GM23338 (cell line): ENCODE data around the gene SPRING1. TPM values are rescaled to one million over a fixed set of nuclear protein-coding genes. Genes with fewer than 3 reads are reported as not detected.
A peak's percentile ranks its signal among the peaks of the same experiment; 100 is the strongest.

ENCODE experiments used
- ATAC-seq: fragments of 200-7000 bp; cut with Tn5 transposase; 3 replicates; pipeline ENCODE4 v1.9.1; 2020
- DNase-seq: peaks from one replicate; pipeline ENCODE4 v3.0.0-alpha.2; 2015; ENCODE audit warnings: low spot score
- H2AFZ ChIP-seq: fragments of 200-600 bp; sonication (generic); 2 replicates; pipeline ENCODE4 v1.8.0; 2016; ENCODE audit warnings: antibody characterized with exemption, mild to moderate bottlenecking, moderate library complexity
- H3F3A ChIP-seq: fragments of 200-600 bp; sonication (generic); replicated peaks from 2 replicates; pipeline ENCODE4 v1.8.0; 2017; ENCODE audit warnings: antibody characterized with exemption, mixed run types, low read depth
- H3K27ac ChIP-seq: fragments of 200-600 bp; sonication (generic); 2 replicates; pipeline ENCODE4 v1.6.1; 2016; ENCODE audit warnings: low read depth
- H3K27me3 ChIP-seq: fragments of 200-600 bp; sonication (generic); 2 replicates; pipeline ENCODE4 v1.8.0; 2016; ENCODE audit warnings: mild to moderate bottlenecking, mixed run types, moderate library complexity; ENCODE audit not compliant: insufficient read depth
- H3K36me3 ChIP-seq: fragments of 200-600 bp; sonication (generic); 2 replicates; pipeline ENCODE4 v1.8.0; 2016; ENCODE audit warnings: mild to moderate bottlenecking; ENCODE audit not compliant: insufficient read depth
- H3K4me1 ChIP-seq: fragments of 200-600 bp; sonication (generic); 2 replicates; pipeline ENCODE4 v1.8.0; 2016; ENCODE audit warnings: mild to moderate bottlenecking, moderate library complexity; ENCODE audit not compliant: insufficient read depth
- H3K4me2 ChIP-seq: fragments of 200-600 bp; sonication (generic); 2 replicates; pipeline ENCODE4 v1.7.1; 2017; ENCODE audit warnings: mixed run types
- H3K4me3 ChIP-seq: fragments of 200-600 bp; sonication (generic); 2 replicates; pipeline ENCODE4 v1.6.1; 2016; ENCODE audit warnings: mixed run types
- H3K79me2 ChIP-seq: fragments of 200-600 bp; sonication (generic); replicated peaks from 2 replicates; pipeline ENCODE4 v1.8.0; 2017; ENCODE audit warnings: mild to moderate bottlenecking; ENCODE audit not compliant: insufficient read depth
- H3K9me2 ChIP-seq: fragments of 200-600 bp; sonication (generic); 2 replicates; pipeline ENCODE4 v1.8.0; 2017; ENCODE audit not compliant: insufficient read depth
- H4K20me1 ChIP-seq: fragments of 200-600 bp; sonication (generic); replicated peaks from 2 replicates; pipeline ENCODE4 v1.8.0; 2017; ENCODE audit warnings: mild to moderate bottlenecking; ENCODE audit not compliant: insufficient read depth
- H3K27ac Mint-ChIP-seq: 2 replicates; pipeline ENCODE4 v1.8.0; 2020; ENCODE audit warnings: inconsistent platforms, mild to moderate bottlenecking, moderate library complexity, mixed read lengths
- H3K27me3 Mint-ChIP-seq: 3 replicates; pipeline ENCODE4 v1.8.0; 2022; ENCODE audit warnings: low read depth, mild to moderate bottlenecking, moderate library complexity, mixed read lengths, inconsistent platforms; ENCODE audit not compliant: insufficient read depth, poor library complexity
- H3K36me3 Mint-ChIP-seq: 3 replicates; pipeline ENCODE4 v1.8.0; 2021; ENCODE audit warnings: low read depth, mild to moderate bottlenecking, inconsistent platforms, moderate library complexity, mixed read lengths
- H3K4me1 Mint-ChIP-seq: 3 replicates; pipeline ENCODE4 v1.8.0; 2020; ENCODE audit warnings: mild to moderate bottlenecking, inconsistent platforms, mixed read lengths
- H3K4me3 Mint-ChIP-seq: 3 replicates; pipeline ENCODE4 v1.8.0; 2021; ENCODE audit warnings: moderate library complexity, mild to moderate bottlenecking, inconsistent platforms, mixed read lengths
- H3K9me3 Mint-ChIP-seq: 3 replicates; pipeline ENCODE4 v1.8.0; 2020; ENCODE audit warnings: moderate library complexity, mild to moderate bottlenecking, inconsistent platforms, mixed read lengths
- ETS1 ChIP-seq: IDR thresholded peaks from 2 replicates; pipeline ENCODE4 v1.6.1; 2016; ENCODE audit warnings: antibody characterized with exemption
- EZH2 ChIP-seq: fragments of 200-600 bp; sonication (generic); IDR thresholded peaks from one replicate; pipeline ENCODE4 v1.8.0; 2017; ENCODE audit warnings: antibody characterized with exemption, mild to moderate bottlenecking, low read depth; ENCODE audit not compliant: unreplicated experiment
- EZH2phosphoT487 ChIP-seq: fragments of 200-600 bp; sonication (generic); IDR thresholded peaks from one replicate; pipeline ENCODE4 v1.8.1; 2018; ENCODE audit warnings: antibody characterized with exemption; ENCODE audit not compliant: unreplicated experiment
- NANOG ChIP-seq: IDR thresholded peaks from 2 replicates; pipeline ENCODE4 v1.6.1; 2016; ENCODE audit warnings: antibody characterized with exemption, borderline replicate concordance
- POLR2AphosphoS5 ChIP-seq: IDR thresholded peaks from 2 replicates; pipeline ENCODE4 v1.6.1; 2016; ENCODE audit warnings: antibody characterized with exemption, low read depth
- STAT1 ChIP-seq: IDR thresholded peaks from one replicate; pipeline ENCODE4 v1.6.1; 2016; ENCODE audit warnings: antibody characterized with exemption; ENCODE audit not compliant: unreplicated experiment
- ZNF114 ChIP-seq: fragments of 250-450 bp; sonication (Bioruptor Pico); IDR thresholded peaks from 2 replicates; pipeline ENCODE4 v1.5.0; 2020; ENCODE audit warnings: mild to moderate bottlenecking, moderate library complexity
- polyA plus RNA-seq: library from polyadenylated mRNA; unstranded; fragments of >200 nt; fragmentation: Nextera tagmentation; extraction: Ambion mirVana; gene quantifications from 2 replicates; pipeline ENCODE4 v1.2.1, GENCODE V29; 2016
- total RNA-seq: library from RNA; depleted of rRNA; stranded (reverse); fragments of >200 nt; shearing (Covaris generic); gene quantifications from 2 replicates; pipeline ENCODE4 v1.2.3, GENCODE V29; 2014
- TF ChIP-seq, protein P1 (sequence below): IDR thresholded peaks from one replicate; pipeline ENCODE4 v1.6.1; 2018; ENCODE audit warnings: antibody characterized with exemption; ENCODE audit not compliant: unreplicated experiment
- TF ChIP-seq, protein P2 (sequence below): fragments of 250-450 bp; sonication (Bioruptor Pico); IDR thresholded peaks from 2 replicates; pipeline ENCODE4 v1.5.0; 2020; ENCODE audit warnings: mild to moderate bottlenecking, moderate library complexity

SPRING1 gene
- total and polyA plus RNA-seq, 2 experiments from 2014 or later: 8.2 to 57.1 TPM

DNA sequence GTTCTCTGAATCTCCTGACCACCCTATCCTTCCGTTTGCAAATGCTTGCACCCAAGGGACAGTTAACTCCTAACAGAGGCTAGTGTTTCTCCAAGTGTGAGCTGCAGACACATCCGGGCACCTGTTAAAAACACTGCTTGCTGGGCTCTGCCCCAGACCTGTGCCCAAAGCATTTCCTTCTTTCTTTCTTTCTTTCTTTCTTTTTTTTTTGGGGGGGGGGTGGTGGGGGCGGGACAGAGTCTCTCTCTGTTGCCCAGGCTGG lies 42.5 kb downstream of the SPRING1 start (continued):
- TF ChIP-seq, protein P1, sequence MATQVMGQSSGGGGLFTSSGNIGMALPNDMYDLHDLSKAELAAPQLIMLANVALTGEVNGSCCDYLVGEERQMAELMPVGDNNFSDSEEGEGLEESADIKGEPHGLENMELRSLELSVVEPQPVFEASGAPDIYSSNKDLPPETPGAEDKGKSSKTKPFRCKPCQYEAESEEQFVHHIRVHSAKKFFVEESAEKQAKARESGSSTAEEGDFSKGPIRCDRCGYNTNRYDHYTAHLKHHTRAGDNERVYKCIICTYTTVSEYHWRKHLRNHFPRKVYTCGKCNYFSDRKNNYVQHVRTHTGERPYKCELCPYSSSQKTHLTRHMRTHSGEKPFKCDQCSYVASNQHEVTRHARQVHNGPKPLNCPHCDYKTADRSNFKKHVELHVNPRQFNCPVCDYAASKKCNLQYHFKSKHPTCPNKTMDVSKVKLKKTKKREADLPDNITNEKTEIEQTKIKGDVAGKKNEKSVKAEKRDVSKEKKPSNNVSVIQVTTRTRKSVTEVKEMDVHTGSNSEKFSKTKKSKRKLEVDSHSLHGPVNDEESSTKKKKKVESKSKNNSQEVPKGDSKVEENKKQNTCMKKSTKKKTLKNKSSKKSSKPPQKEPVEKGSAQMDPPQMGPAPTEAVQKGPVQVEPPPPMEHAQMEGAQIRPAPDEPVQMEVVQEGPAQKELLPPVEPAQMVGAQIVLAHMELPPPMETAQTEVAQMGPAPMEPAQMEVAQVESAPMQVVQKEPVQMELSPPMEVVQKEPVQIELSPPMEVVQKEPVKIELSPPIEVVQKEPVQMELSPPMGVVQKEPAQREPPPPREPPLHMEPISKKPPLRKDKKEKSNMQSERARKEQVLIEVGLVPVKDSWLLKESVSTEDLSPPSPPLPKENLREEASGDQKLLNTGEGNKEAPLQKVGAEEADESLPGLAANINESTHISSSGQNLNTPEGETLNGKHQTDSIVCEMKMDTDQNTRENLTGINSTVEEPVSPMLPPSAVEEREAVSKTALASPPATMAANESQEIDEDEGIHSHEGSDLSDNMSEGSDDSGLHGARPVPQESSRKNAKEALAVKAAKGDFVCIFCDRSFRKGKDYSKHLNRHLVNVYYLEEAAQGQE: no peak

- no peak for DNase-seq
- Mint-ChIP-seq H3K4me1 (peaks cover 26% of the 10 kb centered on the region), H3K36me3 (no peaks in the 10 kb centered on the region), H3K4me3 (no peak overlapping the region), H3K27me3 (peaks cover 23% of the 10 kb centered on the region), H3K9me3 (peaks cover 4% of the 10 kb centered on the region; the same call in 1 of the 3 replicates), H3K27ac (no peak overlapping the region)
- Histone ChIP-seq H3K4me3 (no peak overlapping the region), H3F3A (no peaks in the 10 kb centered on the region), H3K36me3 (no peaks in the 10 kb centered on the region), H3K9me2 (no peaks in the 10 kb centered on the region), H4K20me1 (no peaks in the 10 kb centered on the region), H3K79me2 (no peaks in the 10 kb centered on the region), H2AFZ (no peak overlapping the region), H3K27me3 (peaks cover 10% of the 10 kb centered on the region), H3K27ac (no peak overlapping the region), H3K4me1 (peaks cover 20% of the 10 kb centered on the region), H3K4me2 (peak overlapping the region; percentile 82; the same call in 1 of the 2 replicates)
- no peak for ATAC-seq
- TF ChIP-seq POLR2AphosphoS5 (no peak), NANOG (no peak), EZH2phosphoT487 (no peak), STAT1 (no peak), ETS1 (no peak), ZNF114 (no peak), EZH2 (no peak)
- TF ChIP-seq, protein P2, sequence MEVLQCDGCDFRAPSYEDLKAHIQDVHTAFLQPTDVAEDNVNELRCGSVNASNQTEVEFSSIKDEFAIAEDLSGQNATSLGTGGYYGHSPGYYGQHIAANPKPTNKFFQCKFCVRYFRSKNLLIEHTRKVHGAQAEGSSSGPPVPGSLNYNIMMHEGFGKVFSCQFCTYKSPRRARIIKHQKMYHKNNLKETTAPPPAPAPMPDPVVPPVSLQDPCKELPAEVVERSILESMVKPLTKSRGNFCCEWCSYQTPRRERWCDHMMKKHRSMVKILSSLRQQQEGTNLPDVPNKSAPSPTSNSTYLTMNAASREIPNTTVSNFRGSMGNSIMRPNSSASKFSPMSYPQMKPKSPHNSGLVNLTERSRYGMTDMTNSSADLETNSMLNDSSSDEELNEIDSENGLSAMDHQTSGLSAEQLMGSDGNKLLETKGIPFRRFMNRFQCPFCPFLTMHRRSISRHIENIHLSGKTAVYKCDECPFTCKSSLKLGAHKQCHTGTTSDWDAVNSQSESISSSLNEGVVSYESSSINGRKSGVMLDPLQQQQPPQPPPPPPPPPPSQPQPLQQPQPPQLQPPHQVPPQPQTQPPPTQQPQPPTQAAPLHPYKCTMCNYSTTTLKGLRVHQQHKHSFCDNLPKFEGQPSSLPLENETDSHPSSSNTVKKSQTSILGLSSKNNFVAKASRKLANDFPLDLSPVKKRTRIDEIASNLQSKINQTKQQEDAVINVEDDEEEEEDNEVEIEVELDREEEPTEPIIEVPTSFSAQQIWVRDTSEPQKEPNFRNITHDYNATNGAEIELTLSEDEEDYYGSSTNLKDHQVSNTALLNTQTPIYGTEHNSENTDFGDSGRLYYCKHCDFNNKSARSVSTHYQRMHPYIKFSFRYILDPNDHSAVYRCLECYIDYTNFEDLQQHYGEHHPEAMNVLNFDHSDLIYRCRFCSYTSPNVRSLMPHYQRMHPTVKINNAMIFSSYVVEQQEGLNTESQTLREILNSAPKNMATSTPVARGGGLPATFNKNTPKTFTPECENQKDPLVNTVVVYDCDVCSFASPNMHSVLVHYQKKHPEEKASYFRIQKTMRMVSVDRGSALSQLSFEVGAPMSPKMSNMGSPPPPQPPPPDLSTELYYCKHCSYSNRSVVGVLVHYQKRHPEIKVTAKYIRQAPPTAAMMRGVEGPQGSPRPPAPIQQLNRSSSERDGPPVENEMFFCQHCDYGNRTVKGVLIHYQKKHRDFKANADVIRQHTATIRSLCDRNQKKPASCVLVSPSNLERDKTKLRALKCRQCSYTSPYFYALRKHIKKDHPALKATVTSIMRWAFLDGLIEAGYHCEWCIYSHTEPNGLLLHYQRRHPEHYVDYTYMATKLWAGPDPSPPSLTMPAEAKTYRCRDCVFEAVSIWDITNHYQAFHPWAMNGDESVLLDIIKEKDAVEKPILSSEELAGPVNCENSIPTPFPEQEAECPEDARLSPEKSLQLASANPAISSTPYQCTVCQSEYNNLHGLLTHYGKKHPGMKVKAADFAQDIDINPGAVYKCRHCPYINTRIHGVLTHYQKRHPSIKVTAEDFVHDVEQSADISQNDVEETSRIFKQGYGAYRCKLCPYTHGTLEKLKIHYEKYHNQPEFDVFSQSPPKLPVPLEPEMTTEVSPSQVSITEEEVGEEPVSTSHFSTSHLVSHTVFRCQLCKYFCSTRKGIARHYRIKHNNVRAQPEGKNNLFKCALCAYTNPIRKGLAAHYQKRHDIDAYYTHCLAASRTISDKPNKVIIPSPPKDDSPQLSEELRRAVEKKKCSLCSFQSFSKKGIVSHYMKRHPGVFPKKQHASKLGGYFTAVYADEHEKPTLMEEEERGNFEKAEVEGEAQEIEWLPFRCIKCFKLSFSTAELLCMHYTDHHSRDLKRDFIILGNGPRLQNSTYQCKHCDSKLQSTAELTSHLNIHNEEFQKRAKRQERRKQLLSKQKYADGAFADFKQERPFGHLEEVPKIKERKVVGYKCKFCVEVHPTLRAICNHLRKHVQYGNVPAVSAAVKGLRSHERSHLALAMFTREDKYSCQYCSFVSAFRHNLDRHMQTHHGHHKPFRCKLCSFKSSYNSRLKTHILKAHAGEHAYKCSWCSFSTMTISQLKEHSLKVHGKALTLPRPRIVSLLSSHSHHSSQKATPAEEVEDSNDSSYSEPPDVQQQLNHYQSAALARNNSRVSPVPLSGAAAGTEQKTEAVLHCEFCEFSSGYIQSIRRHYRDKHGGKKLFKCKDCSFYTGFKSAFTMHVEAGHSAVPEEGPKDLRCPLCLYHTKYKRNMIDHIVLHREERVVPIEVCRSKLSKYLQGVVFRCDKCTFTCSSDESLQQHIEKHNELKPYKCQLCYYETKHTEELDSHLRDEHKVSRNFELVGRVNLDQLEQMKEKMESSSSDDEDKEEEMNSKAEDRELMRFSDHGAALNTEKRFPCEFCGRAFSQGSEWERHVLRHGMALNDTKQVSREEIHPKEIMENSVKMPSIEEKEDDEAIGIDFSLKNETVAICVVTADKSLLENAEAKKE (CRISPR knock-in tag): no peak
- TF ChIP-seq, protein P1: no peak
These were observed 43.0 kb downstream of the SPRING1 start for GRCh38 chr12:116694653-116695463.
